GM12874 (cell line): ENCODE measurements around the gene CA10.

Experiments
- TF ChIP-seq, protein P1 (sequence below): IDR thresholded peaks from 2 replicates; pipeline ENCODE4 v1.5.1; 2011; ENCODE audit warnings: low read depth, mild to moderate bottlenecking, control low read depth, low read length, moderate library complexity; ENCODE audit not compliant: insufficient read depth

CA10 gene

DNA sequence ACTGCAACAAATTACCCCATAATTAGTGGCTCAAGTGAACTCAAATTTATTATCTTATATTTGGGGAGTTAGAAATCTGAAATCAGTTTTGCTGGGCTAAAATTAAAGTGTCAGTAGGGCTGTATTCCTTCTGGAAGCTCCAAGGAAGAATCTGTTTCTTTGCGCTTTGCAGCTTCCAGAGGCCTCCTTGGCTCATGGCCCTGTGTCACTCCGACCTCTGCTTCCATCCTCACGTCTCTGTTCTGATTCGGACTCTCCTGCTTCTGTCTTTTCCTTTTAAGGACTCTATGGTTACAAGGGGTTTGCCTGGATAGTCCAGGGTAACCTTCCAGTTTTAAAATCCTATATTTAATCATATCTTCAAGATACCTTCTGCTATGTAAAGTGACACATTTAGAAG lies 232.1 kb downstream of the CA10 start:
- TF ChIP-seq, protein P1, sequence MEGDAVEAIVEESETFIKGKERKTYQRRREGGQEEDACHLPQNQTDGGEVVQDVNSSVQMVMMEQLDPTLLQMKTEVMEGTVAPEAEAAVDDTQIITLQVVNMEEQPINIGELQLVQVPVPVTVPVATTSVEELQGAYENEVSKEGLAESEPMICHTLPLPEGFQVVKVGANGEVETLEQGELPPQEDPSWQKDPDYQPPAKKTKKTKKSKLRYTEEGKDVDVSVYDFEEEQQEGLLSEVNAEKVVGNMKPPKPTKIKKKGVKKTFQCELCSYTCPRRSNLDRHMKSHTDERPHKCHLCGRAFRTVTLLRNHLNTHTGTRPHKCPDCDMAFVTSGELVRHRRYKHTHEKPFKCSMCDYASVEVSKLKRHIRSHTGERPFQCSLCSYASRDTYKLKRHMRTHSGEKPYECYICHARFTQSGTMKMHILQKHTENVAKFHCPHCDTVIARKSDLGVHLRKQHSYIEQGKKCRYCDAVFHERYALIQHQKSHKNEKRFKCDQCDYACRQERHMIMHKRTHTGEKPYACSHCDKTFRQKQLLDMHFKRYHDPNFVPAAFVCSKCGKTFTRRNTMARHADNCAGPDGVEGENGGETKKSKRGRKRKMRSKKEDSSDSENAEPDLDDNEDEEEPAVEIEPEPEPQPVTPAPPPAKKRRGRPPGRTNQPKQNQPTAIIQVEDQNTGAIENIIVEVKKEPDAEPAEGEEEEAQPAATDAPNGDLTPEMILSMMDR: no peak

DNA sequence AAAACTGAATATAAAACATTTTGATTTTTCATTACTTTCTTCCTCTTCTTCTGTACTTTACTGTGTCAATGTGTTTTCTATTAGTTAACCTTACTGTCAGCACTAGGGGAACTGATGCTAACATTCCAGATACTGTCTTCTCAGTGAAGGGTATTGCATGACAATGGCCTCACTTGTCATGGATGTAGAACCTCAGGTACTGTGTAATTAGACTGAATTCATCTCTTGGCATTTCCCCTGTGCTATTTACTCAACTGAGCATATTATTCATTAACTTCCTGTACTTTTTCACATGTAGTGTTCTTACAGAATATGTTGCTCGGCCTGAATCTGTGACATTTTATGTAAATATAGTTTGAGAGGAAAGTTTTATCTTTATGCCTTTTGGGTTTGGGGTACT lies 237.0 kb downstream of the CA10 start:
- TF ChIP-seq, protein P1: no peak

DNA sequence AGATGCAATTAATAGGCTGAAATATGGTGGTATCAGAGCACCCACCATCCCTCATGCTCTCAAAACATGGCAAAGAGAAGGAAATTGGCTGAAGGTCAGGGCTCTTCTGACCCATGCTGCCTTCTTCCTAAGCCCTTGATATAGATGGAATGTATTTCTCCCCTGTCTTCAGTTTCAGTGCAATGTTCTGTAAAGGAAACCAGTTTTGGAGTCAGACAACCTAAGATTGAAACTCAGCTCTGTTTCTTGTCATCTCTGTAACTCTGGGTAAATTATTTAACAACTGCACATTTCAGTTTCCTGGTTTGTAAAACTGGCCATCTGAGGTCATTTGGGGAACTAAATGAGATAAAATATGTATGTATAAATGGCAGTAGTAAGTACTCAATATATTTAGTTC lies 243.9 kb downstream of the CA10 start:
- TF ChIP-seq, protein P1: no peak

DNA sequence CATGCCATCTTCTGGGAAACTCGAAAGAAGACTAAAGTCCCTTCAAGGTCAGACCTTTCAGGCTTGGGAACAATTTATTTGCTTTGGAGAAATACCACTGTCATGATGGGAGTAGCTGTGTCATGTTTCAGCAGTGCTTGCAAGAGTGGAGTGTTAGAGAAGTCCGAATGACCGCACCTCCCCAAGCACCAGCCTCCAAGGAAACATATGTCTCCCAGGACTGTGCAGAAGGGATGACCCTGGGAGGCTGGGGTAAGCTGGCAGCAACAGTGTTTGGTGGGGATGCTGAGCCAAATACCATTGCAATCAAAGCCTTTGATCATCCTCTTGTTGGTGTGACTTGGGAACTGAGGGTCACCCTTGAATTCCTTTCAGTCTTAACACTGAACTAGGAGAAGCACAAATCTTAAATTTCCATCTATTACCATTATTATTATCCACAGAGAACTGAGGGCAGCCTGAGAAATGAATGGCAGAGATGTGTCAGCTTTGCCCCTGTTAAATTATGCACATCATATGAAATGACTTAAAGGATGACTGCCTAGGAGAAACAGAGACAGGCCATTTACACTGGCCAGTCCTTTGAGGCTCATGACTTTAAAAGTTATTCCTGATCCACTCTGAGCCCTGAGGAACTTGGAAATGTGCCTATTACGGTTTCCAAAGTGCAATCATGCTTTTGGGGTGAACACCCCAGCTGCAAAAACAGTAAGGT lies 244.9 kb downstream of the CA10 start:
- TF ChIP-seq, protein P1: no peak

DNA sequence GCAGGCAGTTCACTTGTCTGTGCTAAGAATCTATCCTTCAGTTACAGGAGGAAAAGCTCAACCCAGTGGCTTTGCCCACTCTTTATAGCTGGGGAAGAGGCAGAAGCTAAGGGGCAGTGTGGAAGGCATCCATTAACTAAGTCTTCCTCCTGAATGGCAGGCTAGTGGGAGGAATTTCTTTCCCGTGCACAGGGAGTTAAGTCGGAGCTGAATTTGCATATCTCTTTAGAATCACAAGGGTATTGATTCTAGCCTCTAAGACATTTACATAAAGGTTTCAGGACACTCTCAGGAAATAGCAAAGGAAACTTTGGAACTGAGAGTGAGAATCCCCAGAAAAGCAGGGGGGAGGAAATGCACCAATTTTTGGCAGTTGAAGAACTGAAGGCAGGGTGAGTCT lies 245.6 kb downstream of the CA10 start:
- TF ChIP-seq, protein P1: no peak

DNA sequence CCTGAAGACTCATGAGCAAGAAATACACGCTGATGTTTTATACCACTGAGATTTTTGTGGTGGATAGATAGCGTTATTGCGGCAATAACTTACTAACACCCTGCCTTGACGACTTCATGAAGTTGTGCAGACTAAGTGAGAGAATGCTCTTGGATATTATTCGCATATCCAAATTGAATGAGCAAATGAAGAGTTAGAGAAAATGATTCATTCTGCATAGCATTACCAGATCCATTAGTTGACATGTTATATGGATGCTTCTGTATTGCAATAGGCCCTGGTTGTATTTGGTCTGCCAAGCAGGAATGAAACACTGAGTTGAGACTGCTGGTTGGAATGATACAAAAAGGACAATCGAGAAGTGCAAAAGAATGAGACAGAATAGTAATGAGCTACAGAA lies 247.3 kb downstream of the CA10 start:
- TF ChIP-seq, protein P1: no peak

DNA sequence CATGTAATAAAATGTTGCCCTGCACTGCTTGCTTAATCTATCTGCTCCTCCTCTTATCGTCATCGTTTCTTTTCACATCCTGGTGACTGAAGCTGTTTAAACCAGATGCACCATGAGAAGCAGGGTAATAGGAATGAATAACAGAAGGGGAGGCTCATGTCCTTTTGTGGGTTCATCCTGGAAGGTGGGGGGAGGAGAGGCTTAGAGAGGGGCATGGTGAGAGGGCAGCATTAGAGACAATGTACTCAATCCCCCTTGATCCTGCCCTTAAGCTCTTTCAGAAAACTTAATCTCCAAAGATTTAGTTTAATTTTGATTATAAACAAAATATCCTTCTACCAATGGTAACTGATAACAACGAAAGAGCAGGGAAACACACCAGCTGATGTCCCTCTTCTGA lies 248.5 kb downstream of the CA10 start:
- TF ChIP-seq, protein P1: no peak
